C4-2B (cell line): ENCODE data around the gene SLC2A9.

Source experiments
- CTCF ChIP-seq: fragments of 450-650 bp; conservative IDR thresholded peaks from 2 replicates; pipeline ENCODE4 v1.5.1; 2017; ENCODE audit warnings: mild to moderate bottlenecking
- ZFX ChIP-seq: fragments of 450-650 bp; IDR thresholded peaks from 2 replicates; pipeline ENCODE4 v1.6.1; 2017

DNA sequence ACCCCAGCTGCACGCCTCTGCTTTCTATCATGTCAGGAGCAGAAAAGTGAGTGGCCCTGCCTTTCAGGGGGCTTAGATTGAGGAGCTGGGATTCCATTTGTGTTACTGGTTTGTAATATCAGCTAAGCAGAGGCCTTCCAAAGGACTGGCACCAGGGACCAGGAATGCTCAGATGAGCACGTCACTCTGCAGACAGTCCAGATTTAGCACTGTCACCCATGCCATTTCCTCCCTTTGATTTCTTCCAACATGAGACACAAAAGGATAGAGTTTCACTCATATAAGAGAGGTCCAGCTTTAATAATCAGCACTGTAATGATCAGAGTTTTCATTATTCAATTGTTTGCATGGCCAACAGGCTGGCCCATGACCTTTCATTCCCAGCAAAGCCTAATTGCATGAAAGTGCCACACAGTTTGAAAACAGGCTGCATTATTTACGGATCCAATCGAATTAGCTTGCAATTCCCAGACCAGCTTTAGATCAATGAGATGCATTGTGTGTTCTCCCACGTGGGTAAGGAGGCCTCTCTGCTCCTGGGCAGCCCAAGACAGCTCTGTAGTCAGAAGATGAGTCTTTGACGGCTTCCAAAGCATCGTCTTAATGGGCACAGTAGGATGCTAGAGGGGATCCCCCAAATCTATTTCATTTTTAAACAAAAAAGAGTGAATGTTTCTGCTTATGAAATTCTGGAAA is 9.8 kb upstream of the SLC2A9 start:
- TF ChIP-seq CTCF (no peak), ZFX (no peak)
